ENCODE measurements around the gene AMPD3.

DNA sequence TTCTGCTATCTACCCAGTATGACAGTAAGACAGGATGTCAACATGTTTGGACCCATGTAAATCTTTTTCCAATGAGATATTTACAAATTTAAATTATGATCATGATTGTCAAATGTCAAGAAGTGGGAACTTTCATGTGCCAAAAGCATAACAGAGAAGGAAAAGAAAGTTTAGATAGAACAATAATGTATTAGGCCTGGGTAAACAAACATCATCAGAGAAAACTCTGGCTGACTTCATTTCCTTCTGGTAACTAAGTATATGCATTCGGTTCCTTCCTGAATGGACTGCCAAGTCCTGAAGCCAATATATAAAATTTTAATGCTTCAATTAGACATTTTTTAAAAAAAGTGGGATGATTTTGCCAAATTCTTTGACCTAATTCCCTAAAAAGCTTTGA lies 69.4 kb downstream of the AMPD3 start:
- TF ChIP-seq TCF7L2 (IDR thresholded peaks at IDR 0.05; ENCODE audit: low read depth, low read length), result no peak
- no peak for TF ChIP-seq SIN3A (IDR thresholded peaks at IDR 0.05; ENCODE audit: borderline replicate concordance, insufficient read depth, low read depth, low read length)

Measured in Panc1 (cell line).